ENCODE data around the gene BRCA1.
"Not testable (repeated sequence)": the region's sequence is repeated elsewhere in the genome, so short reads cannot be mapped to it uniquely, and the experiment has no call there.

BRCA1 gene

DNA sequence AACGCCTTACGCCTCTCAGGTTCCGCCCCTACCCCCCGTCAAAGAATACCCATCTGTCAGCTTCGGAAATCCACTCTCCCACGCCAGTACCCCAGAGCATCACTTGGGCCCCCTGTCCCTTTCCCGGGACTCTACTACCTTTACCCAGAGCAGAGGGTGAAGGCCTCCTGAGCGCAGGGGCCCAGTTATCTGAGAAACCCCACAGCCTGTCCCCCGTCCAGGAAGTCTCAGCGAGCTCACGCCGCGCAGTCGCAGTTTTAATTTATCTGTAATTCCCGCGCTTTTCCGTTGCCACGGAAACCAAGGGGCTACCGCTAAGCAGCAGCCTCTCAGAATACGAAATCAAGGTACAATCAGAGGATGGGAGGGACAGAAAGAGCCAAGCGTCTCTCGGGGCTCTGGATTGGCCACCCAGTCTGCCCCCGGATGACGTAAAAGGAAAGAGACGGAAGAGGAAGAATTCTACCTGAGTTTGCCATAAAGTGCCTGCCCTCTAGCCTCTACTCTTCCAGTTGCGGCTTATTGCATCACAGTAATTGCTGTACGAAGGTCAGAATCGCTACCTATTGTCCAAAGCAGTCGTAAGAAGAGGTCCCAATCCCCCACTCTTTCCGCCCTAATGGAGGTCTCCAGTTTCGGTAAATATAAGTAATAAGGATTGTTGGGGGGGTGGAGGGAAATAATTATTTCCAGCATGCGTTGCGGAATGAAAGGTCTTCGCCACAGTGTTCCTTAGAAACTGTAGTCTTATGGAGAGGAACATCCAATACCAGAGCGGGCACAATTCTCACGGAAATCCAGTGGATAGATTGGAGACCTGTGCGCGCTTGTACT lies at the start of gene BRCA1:
Gene BRCA1, minus strand, starts transcription at position 232 of the 834 bp plus-strand sequence. CDS start 1,268 bp downstream, outside the sequence.
- peak; percentile 100 for DNase-seq (ENCODE audit: low spot score)

DNA sequence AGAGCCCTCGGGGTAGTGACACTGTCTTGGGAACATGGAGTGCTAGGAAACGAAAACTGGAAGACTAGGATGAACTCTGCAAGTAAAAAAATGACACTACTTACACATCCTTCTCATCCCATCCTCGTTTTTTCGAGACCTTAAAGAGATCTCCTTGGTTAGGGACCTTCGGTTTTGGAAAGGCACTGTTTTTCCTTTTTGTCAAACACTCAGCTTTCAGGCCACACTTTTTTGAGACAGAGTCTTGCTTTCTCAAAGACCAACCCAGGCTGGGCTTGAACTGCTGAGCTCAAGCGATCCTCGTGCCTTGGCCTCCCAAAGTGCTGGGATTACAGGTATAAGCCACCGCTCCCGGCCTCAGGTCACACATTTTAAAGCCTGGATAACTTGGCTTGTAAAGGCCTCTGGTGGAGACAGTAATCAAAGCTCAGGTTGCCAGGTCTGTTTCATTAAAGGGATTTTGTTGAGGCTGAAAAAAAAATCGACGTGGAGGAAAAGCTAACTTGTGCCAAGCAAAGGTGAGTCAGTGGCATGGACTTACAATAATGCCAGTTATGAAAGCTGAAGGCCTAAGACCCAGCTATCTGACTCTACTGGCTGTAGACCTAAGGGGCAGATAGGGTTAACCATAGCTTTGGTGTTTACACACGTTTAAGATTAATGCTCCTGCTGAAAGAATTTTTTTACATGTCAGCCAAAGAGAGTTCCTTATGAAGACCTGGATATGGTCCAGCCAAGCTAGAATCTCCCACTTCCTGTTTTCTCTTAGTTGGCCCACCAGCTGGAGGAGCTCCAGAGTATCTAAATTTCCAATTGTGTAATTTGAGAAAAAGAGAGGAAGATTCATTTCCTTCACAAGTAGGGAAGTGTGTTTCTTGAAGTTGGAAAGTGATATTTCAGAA lies 46.7 kb upstream of the BRCA1 start:
- peak; percentile 72 for DNase-seq (ENCODE audit: low spot score)

DNA sequence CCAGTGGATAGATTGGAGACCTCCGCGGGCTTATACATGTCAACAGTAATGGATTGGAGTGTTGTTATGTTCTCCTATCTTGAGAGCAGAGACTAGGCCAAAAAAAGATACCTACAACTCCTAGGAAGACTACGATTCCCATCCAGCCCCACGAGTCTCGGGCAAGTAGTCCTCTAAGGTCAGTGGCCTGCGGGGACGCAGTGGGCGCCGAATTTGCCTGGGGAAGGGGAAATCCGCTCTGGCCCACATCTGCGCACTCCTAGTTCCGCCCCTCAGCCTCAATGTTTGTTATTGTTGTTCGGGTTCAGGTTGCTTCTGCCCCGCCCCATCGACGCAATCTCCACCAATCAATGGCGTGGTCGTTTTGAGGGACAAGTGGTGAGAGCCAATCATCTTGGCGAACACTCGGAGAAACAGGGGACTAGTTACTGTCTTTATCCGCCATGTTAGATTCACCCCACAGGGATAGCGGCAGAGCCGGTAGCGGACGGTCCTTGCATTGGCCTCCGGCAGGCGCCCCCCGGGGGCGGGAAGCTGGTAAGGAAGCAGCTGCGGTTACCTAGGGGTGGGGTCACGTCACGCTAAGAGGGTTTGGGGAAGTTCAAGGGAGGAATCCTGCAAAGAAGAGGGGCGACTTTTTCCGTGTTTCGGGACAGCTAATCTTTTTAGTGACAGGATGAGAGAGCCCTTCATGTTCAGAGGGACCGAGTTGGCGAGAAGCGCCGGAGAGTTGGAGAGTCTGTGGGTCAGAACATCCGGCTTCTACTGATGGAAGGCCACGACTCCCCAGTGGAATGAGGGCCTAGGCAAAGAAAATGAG lies 45.8 kb upstream of the BRCA1 start, which contains the start of gene NBR1:
Gene NBR1, plus strand, starts transcription at position 449 of the 820 bp plus-strand sequence. CDS start 4,586 bp downstream, outside the sequence.
- peak; percentile 99 for DNase-seq (ENCODE audit: low spot score)

DNA sequence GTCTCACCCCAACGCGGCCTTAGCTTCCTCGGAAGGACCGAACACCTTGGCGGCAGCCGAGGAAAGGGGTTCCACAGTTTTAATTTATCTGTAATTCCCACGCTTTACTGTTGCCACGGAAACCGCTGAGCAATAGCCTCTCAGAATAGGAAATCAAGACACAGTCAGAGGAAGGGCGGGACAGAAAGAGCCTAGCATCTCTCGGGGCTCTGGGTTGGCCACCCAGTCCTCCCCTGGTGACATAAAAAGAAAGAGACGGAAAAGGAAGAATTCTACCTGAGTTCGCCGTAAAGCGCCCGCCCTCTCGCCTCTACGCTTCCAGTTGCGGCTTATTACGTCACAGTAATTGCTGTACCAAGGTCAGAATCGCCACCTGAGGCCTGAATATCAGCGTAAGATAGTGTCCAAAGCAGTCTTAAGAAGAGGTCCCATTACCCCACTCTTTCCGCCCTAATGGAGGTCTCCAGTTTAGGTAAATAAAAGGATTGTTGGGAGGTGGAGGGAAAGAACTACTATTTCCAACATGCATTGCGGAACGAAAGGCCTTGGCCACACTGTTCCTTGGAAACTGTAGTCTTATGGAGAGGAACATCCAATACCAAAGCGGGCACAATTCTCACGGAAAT lies 45.1 kb upstream of the BRCA1 start:
- DNase-seq (ENCODE audit: low spot score), result peak; percentile 97

DNA sequence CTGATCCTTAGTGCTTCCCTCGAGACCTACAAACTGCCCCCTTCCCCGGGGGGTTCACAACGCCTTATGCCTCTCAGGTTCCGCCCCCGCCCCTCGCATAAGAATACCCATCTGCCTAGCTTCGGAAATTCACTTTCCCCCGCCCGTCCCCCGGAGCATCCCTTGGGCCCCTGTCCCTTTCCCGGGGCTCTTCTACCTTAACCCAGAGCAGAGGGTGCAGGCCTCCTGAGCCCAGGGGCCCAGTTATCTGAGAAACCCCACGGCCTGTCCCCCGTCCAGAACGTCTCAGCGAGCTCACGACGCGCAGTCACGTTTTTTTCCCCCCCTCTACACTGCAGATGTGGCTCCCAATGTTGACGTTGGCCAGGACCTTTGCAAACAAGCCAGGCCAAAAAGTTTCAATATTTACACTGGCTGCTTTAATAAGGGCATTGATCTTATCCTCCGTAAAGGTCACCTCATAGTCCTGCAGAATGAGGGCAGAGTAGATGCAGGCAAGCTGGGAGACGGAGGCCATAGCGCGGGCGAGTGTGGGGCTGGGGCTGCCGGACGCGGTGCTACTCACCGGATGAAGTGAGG lies 44.5 kb upstream of the BRCA1 start:
- DNase-seq (ENCODE audit: low spot score), result no peak

DNA sequence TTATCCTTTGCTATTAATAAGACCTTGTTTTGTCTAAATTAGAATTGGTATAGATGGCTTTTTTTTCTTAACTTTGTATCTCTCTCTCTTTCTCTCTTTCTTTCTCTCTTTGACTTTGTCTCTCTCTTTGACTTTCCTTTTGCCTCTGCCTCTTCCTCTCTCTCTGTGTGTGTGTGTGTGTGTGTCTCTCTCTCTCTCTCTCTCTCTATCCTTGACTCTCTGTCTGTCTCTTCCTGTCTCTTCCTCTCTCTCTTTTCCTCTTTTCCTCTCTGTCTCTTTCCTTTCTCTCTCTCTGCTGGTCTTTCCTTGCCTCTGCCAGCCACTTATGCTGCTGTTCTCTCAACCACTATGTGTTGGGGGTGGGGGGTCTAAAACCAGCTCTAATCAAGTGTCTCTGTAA lies 40.8 kb upstream of the BRCA1 start:
- not testable (repeated sequence) for DNase-seq (ENCODE audit: low spot score)

DNA sequence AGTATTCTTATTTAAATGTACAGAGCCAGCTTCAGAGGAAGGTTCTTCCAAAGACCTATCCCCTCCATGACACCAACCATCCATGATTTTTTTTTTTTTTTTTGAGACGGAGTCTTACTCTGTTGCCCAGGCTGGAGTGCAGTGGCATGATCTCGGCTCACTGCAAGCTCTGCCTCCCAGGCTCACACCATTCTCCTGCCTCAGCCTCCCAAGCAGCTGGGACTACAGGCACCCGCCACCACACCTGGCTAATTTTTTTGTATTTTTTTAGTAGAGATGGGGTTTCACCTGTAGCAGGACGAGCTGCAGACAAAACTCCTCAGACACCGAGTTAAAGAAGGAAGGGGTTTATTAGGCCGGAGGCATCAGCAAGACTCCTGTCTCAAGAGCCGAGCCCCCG lies 34.8 kb upstream of the BRCA1 start:
- not testable (repeated sequence) for DNase-seq (ENCODE audit: low spot score)

DNA sequence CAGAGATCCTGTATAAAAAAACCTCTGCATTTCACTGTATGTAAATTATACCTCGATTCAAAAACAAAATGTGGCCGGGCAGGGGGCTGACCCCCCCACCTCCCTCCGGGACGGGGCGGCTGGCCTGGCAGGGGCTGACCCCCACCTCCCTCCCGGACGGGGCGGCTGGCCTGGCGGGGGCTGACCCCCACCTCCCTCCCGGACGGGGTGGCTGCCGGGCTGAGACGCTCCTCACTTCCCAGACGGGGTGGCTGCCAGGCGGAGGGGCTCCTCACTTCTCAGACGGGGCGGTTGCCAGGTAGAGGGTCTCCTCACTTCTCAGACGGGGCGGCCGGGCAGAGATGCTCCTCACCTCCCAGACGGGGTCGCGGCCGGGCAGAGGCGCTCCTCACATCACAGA lies 34.1 kb upstream of the BRCA1 start:
- not testable (repeated sequence) for DNase-seq (ENCODE audit: low spot score)

DNA sequence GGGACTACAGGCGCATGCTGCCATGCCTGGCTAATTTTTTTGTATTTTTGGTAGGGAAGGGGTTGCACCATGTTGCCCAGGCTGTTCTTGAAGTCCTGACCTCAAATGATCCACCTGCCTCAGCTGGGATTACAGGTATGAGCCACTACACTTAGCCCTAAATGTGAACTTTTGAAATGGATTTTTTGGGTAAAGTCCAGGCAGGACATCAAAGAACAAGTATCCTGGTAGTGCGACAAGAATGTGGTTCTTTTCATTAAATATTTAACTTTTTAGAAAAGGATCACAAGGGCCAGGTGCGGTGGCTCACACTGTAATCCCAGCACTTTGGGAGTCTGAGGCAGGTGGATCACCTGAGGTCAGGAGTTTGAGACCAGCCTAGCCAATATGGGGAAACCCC lies 30.5 kb upstream of the BRCA1 start:
- no peak for DNase-seq (ENCODE audit: low spot score)

DNA sequence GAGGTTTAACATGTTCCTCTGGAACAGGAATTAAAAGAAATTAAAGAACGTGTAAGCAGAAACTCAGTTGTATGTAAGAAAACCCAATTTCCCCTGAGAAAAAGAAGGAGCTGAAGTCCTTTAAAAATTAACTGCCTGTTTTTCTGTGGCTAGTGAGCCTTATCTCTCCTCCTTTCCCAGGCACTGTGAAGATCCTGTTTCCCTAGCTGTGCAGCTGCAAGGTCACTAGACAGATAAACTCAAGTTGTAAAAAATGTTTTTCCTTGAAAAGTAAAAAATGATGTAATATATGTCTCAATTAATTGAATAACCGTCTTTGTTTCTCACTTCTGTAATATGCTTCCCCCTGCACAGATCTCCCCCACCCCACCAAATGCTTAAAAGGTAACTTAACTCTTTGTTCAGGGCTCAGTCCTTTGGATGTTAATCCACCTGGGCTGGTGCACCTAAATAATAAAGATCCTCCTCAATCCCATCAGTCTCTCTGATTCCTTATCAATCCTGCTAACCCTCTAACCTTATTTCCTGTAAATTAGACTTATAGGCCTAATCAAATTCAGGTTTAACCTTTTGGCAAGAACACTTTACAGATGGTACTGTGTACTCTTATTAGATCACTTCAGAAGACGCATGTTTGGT lies 28.2 kb upstream of the BRCA1 start:
- DNase-seq (ENCODE audit: low spot score), result not testable (repeated sequence)

DNA sequence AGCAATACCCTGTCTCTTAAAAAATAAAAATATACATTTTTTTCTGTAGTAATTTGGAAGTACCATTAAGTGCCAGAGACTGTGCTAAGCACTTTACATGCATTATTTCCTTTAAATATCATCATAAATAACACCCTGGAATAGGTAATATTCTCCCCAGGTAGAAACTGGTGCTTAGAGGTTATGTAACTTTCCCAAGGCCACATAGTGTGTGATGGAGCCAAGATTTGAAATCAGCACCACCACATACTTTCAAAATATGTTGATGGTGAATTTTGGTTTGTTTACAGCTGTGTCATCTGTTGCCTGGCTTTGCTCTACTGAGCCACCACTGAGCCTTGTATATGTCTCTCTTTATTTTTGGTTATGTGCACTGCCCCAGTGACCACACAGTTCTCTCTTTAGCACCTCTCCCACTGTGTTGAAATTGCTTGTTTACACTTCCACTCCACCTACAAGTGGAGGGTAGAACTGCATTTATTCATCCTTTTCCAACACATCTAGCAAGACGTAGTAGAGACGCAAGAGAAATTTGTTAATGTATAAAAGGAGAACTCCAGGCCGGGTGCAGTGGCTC lies 26.8 kb upstream of the BRCA1 start:
- no peak for DNase-seq (ENCODE audit: low spot score)

DNA sequence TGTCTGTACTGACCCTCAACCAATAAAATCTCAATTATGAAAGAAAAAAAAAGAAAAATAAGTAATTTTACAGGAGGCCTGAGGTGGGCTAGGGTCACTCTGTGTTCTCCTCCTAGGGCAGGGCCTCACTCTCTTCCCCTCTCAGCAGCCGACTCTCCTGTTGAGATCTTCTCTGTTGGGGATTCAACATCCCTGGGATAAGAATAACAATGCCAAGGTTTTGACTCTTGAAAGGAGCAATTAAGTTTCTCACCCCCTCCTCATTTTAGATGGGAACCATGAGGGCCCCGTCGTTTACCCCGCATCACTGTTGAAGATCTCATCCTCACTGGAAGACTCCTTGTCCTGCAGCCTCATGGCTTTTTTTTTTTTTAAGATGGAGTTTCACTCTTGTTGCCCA lies 21.5 kb upstream of the BRCA1 start:
- no peak for DNase-seq (ENCODE audit: low spot score)

DNA sequence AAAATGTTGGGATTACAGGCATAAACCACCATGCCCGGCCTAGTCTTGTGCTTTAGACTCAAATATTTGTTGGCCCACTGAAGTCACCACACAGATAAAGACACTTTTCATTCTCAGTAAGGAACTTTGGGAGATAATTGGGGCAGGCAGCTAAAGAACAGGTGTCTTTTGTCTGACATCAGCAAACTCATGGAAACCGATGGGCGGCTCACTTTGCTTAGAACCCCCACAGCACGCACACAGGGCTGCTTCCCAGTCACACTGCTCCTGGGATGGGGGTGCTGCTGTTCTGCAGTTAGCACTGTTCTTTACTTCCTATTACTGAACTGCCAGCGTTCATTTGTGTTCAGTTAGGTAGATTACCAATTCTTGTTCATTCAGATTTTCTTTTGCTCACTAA lies 18.0 kb upstream of the BRCA1 start:
- DNase-seq (ENCODE audit: low spot score), result no peak

DNA sequence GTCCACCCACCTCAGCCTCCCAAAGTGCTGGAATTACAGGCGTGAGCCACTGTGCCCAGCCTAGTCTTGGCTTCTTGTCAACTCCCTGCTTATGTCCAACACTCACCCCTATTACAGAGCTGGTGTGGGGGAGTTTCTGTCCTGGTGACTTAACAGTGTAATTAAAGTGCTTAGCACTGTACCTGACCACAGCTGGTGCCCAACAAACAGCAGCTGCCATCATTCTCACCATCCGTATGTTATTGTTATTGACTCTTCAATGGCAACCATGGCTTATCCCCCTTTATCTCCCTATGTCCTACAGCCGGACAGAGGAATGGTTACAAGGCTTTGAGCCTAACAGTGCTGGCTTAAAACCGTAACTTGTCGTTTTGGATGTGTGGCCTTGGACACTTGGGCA lies 17.0 kb upstream of the BRCA1 start:
- DNase-seq (ENCODE audit: low spot score), result no peak

DNA sequence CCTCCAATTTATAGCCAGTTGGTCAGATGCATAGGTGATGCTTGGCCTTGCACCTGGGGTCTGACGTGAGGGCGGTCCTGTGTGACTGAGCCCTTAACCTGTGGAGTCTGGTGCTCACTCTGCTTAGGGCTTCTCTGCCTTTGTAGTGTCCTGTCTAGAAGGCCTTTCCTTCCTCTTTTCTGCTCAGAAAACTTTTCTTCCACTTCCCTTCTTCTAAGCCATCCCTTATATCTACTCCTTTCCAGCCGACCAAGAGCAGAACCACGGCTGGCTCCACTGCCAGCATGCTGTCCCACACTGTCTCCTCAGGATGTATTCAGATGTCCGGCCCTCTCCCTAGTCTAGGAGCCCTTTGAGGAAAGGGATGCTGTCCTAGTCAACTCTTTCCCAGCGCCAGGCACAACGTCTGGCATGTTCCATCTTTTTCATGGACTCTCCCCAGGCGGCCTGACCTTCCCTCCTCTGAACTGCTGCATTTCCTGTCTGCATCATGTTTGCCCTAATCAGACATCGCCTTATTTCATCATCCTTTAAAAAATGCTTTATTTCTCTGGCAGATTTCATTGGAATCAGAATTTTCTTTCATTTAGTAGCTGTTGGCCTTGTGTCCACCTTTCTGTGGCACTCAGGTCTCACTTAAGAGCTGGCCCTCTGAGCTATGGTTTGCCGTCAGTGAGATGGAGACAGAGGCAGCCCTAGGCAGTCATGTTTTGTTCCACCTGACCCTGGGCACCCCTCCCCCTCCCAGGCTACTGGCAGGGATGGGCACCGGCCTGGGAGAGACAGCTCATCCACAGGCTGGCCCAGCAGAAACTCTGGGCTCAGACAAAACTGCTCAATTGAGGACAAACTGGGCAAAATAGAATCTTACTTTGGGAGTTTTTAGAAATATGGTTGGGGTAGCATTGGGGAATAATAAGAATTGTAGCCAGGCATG lies 15.5 kb upstream of the BRCA1 start:
- no peak for DNase-seq (ENCODE audit: low spot score)

DNA sequence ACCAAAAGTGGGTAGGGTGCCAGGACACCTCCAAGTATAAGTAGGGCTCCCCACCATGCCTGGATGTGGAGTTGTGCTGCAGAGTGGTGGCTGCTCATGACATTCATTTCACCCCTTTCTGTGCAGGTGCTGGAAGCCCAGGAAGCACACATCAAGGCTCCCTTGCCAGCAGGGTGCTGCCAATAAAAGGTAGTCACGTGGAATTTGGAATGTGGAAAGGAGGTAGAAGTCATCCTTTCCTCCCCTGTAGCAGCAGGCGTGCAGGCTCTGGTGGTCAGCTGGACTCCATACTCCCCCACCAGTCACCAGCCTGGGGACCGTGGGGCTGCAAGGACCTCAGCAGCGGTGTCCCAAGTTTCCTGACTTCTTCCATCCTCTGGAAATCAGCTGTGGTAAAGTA lies 13.4 kb upstream of the BRCA1 start:
- not testable (repeated sequence) for DNase-seq (ENCODE audit: low spot score)

DNA sequence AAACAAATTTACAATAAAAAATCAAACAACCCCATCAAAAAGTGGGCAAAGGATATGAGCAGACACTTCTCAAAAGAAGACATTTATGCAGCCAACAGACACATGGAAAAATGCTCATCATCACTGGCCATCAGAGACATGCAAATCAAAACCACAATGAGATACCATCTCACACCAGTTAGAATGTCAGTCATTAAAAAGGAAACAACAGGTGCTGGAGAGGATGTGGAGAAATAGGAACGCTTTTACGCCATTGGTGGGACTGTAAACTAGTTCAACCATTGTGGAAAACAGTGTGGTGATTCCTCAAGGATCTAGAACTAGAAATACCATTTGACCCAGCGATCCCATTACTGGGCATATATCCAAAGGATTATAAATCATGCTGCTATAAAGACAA lies 11.4 kb upstream of the BRCA1 start:
- DNase-seq (ENCODE audit: low spot score), result not testable (repeated sequence)

DNA sequence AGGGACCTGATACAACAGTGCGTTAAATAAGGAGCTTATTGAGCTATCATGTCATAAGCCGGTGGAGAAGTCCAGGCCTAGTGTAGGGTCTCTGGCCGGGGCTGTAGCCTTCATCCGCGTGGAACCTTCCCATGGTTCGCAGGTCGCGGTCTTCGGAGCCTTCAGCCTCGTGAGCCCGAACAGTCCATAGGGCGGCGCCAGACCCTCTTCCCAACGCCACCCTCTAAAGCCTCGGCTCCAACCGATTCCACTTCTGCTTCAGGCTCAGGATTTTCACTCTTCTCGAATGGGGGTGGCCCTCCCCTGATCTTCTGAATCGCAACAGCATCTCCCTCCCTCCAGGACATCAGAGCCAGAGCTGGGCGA lies 10.3 kb upstream of the BRCA1 start:
- no peak for DNase-seq (ENCODE audit: low spot score)

DNA sequence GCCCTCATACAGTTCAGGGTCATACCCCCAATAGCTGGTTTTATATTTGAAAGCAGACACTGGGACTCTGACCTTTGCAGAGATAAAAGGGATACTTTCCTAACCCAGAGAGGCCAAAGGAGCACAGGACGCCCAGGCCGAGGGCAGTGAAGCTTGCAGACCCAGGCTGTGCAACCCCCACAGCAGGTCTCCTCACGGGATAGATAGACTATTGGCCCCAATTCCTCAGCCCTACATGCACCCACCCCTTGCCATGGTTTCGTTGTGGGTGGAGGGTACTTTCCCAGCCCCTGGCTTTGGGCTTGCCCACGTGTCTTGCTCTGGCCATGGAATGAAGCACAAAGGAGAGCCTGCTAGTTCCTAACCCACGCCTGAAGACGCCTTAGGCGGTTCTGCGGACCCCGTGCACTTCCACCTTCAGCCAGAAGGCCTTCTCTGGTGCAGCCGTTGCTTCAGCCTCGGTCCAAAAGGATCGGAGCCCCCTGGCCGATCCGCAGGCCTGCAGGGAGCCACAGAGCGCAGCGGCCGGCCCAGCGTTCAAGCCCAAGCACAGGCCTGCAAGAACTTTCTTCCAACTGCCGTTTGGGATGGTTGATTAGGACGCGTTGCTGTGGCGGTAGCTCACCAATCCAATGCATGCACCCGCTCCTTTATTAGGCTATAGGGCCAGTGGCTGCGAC lies 9.8 kb upstream of the BRCA1 start:
- DNase-seq (ENCODE audit: low spot score), result no peak
